MG63 (cell line): ENCODE results near the gene MYLK3. TPM values are rescaled to one million over a fixed set of nuclear protein-coding genes. Genes with fewer than 3 reads are reported as not detected.
"Not testable (repeated sequence)": the region's sequence is repeated elsewhere in the genome, so short reads cannot be mapped to it uniquely, and the experiment has no call there.

Source experiments
- DNase-seq: peaks from one replicate; pipeline ENCODE4 v3.0.0-alpha.2; 2020
- H3K27me3 ChIP-seq: fragments of 250-450 bp; sonication (Bioruptor Pico); 2 replicates; pipeline ENCODE4 v1.5.1; 2020; ENCODE audit warnings: mild to moderate bottlenecking, moderate library complexity
- H3K36me3 ChIP-seq: fragments of 250-450 bp; sonication (Bioruptor Pico); 2 replicates; pipeline ENCODE4 v1.5.1; 2020; ENCODE audit warnings: mild to moderate bottlenecking, moderate library complexity
- H3K4me3 ChIP-seq: fragments of 250-450 bp; sonication (Bioruptor Pico); 2 replicates; pipeline ENCODE4 v1.5.1; 2020; ENCODE audit warnings: mild to moderate bottlenecking, moderate library complexity
- H3K9me3 ChIP-seq: fragments of 250-450 bp; sonication (Bioruptor Pico); 2 replicates; pipeline ENCODE4 v1.5.1; 2020; ENCODE audit warnings: mild to moderate bottlenecking, moderate library complexity
- total RNA-seq: library from RNA; depleted of rRNA; stranded (reverse); fragments of >200 nt; shearing (Covaris generic); gene quantifications from 2 replicates; pipeline ENCODE4 v1.2.3, GENCODE V29; 2014; ENCODE audit warnings: low replicate concordance; rRNA removed

Gene MYLK3
- 0.10 and 0.64 TPM in 2 replicates for total RNA-seq

GRCh38 chr16:46747777-46748651, at the start of gene MYLK3:
TSS of gene MYLK3 (minus strand) at chr16:46748344. CDS start at chr16:46748193, 151 bp downstream.
- no peaks in the 10 kb centered on the region for H3K27me3 ChIP-seq
- H3K36me3 ChIP-seq, result no peaks in the 10 kb centered on the region
- no peak within 1 kb of the TSS for H3K4me3 ChIP-seq
- H3K9me3 ChIP-seq, result no peaks in the 10 kb centered on the region
- no peak for DNase-seq

GRCh38 chr16:46797501-46797900, 49.4 kb upstream of the MYLK3 start:
- Histone ChIP-seq H3K27me3 (no peaks in the 10 kb centered on the region), H3K36me3 (peaks cover 18% of the 10 kb centered on the region), H3K4me3 (no peak overlapping the region), H3K9me3 (peaks cover 25% of the 10 kb centered on the region)
- no peak for DNase-seq

GRCh38 chr16:46796764-46797269, 48.7 kb upstream of the MYLK3 start:
- DNase-seq, result no peak
- Histone ChIP-seq H3K27me3 (no peaks in the 10 kb centered on the region), H3K9me3 (peaks cover 25% of the 10 kb centered on the region), H3K36me3 (peaks cover 18% of the 10 kb centered on the region), H3K4me3 (no peak overlapping the region)

- DNase-seq, result no peak
- H3K36me3 ChIP-seq, result peaks cover 18% of the 10 kb centered on the region
- no peaks in the 10 kb centered on the region for H3K27me3 ChIP-seq
- H3K9me3 ChIP-seq, result peaks cover 26% of the 10 kb centered on the region
- no peak overlapping the region for H3K4me3 ChIP-seq
Measured at GRCh38 chr16:46793841-46794240, 45.7 kb upstream of the MYLK3 start.

GRCh38 chr16:46790599-46791270, 42.6 kb upstream of the MYLK3 start:
- Histone ChIP-seq H3K36me3 (peaks cover 7% of the 10 kb centered on the region), H3K27me3 (no peaks in the 10 kb centered on the region), H3K4me3 (no peak overlapping the region), H3K9me3 (peaks cover 16% of the 10 kb centered on the region)
- DNase-seq, result no peak

GRCh38 chr16:46789499-46790414, 41.6 kb upstream of the MYLK3 start:
- Histone ChIP-seq H3K27me3 (no peaks in the 10 kb centered on the region), H3K9me3 (peaks cover 10% of the 10 kb centered on the region), H3K36me3 (peaks cover 1% of the 10 kb centered on the region), H3K4me3 (peak overlapping the region; percentile 60)
- peak; percentile 80 for DNase-seq

GRCh38 chr16:46788891-46789474, 40.8 kb upstream of the MYLK3 start:
- DNase-seq, result no peak
- H3K4me3 ChIP-seq, result no peak overlapping the region
- H3K36me3 ChIP-seq, result no peaks in the 10 kb centered on the region
- H3K27me3 ChIP-seq, result no peaks in the 10 kb centered on the region
- H3K9me3 ChIP-seq, result peaks cover 6% of the 10 kb centered on the region

GRCh38 chr16:46787909-46788308, 39.8 kb upstream of the MYLK3 start:
- H3K36me3 ChIP-seq, result no peaks in the 10 kb centered on the region
- H3K4me3 ChIP-seq, result no peak overlapping the region
- H3K27me3 ChIP-seq, result no peaks in the 10 kb centered on the region
- peaks cover 3% of the 10 kb centered on the region; the same call in 1 of the 2 replicates for H3K9me3 ChIP-seq
- DNase-seq, result no peak

- Histone ChIP-seq H3K9me3 (peaks cover 3% of the 10 kb centered on the region; the same call in 1 of the 2 replicates), H3K36me3 (no peaks in the 10 kb centered on the region), H3K4me3 (no peak overlapping the region), H3K27me3 (no peaks in the 10 kb centered on the region)
- no peak for DNase-seq
Measured at GRCh38 chr16:46785076-46785845, 37.1 kb upstream of the MYLK3 start.

GRCh38 chr16:46784569-46784968, 36.4 kb upstream of the MYLK3 start:
- DNase-seq, H3K4me3 ChIP-seq, H3K36me3 ChIP-seq, H3K27me3 ChIP-seq, H3K9me3 ChIP-seq: not testable (repeated sequence)

GRCh38 chr16:46783800-46784199, 35.7 kb upstream of the MYLK3 start:
- Histone ChIP-seq H3K4me3 (no peak overlapping the region), H3K27me3 (no peaks in the 10 kb centered on the region), H3K36me3 (no peaks in the 10 kb centered on the region), H3K9me3 (peaks cover 1% of the 10 kb centered on the region; the same call in 1 of the 2 replicates)
- DNase-seq, result no peak

- Histone ChIP-seq H3K4me3 (no peak overlapping the region), H3K27me3 (no peaks in the 10 kb centered on the region), H3K36me3 (no peaks in the 10 kb centered on the region), H3K9me3 (no peaks in the 10 kb centered on the region)
- DNase-seq, result no peak
Measured at GRCh38 chr16:46782320-46782719, 34.2 kb upstream of the MYLK3 start.

- no peak for DNase-seq
- Histone ChIP-seq H3K9me3 (no peaks in the 10 kb centered on the region), H3K4me3 (no peak overlapping the region), H3K27me3 (no peaks in the 10 kb centered on the region), H3K36me3 (no peaks in the 10 kb centered on the region)
Measured at GRCh38 chr16:46777804-46778203, 29.7 kb upstream of the MYLK3 start.

GRCh38 chr16:46775214-46775613, 27.1 kb upstream of the MYLK3 start:
- no peak for DNase-seq
- Histone ChIP-seq H3K27me3 (no peaks in the 10 kb centered on the region), H3K9me3 (no peaks in the 10 kb centered on the region), H3K36me3 (no peaks in the 10 kb centered on the region), H3K4me3 (no peak overlapping the region)

- no peak for DNase-seq
- Histone ChIP-seq H3K36me3 (no peaks in the 10 kb centered on the region), H3K4me3 (no peak overlapping the region), H3K27me3 (no peaks in the 10 kb centered on the region), H3K9me3 (no peaks in the 10 kb centered on the region)
Measured at GRCh38 chr16:46774743-46775177, 26.6 kb upstream of the MYLK3 start.
